ENCODE results near the gene CCNY. TPM values are rescaled to one million over a fixed set of nuclear protein-coding genes. Genes with fewer than 3 reads are reported as not detected.

The CCNY gene
- total and polyA plus RNA-seq, 2 donors (not counting 1 experiment from before 2014, with no cell fraction given), result 34.1 to 64.9 TPM

- H3K4me2 ChIP-seq (replicated peaks; ENCODE audit: low read depth, low read length, poor library complexity, severe bottlenecking), result no peak overlapping the region
- POLR2A ChIA-PET, result no interaction called here
- Mint-ChIP-seq H3K9me3 (ENCODE audit: insufficient read depth) (peaks cover 33% of the 10 kb centered on the region), H3K27me3 (no peaks in the 10 kb centered on the region), H3K4me1 (peaks cover 10% of the 10 kb centered on the region), H3K27ac (no peak overlapping the region), H3K4me3 (no peak overlapping the region)
- no peak overlapping the region for H3K9ac ChIP-seq (ENCODE audit: low read length)
- no peak overlapping the region for H3K4me3 ChIP-seq (ENCODE audit: control extremely low read depth in 1 of 5, extremely low read depth in 1 of 5, insufficient read depth in 1 of 5, low read depth in 2 of 5, low read length in 4 of 5)
- no peak overlapping the region for H3K27ac ChIP-seq (ENCODE audit: low read length in 2 of 2)
- no peak overlapping the region for H2AFZ ChIP-seq (ENCODE audit: insufficient read depth, low read depth, low read length, poor library complexity, severe bottlenecking)
- no peaks in the 10 kb centered on the region for H3K27me3 ChIP-seq (replicated peaks in 1 of 4; ENCODE audit: control extremely low read depth in 1 of 4, control insufficient read depth in 3 of 4, insufficient read depth in 4 of 4, low read length in 3 of 4)
- TF ChIP-seq CTCF (IDR thresholded peaks at IDR 0.05), result no peak
- TF ChIP-seq EZH2 (IDR thresholded peaks at IDR 0.05; ENCODE audit: borderline replicate concordance, insufficient read depth, low read depth, low read length, poor library complexity, severe bottlenecking), result no peak
- H3K36me3 ChIP-seq (replicated peaks in 1 of 2; ENCODE audit: control extremely low read depth in 1 of 2, control insufficient read depth in 1 of 2, extremely low read depth in 1 of 2, insufficient read depth in 2 of 2, low read length in 1 of 2), result peaks cover 0 to 7% of the 10 kb centered on the region in 2 experiments
- peaks cover 89% of the 10 kb centered on the region for H3K79me2 ChIP-seq (ENCODE audit: control insufficient read depth, insufficient read depth, low read length)
- DNase-seq, result no peak
- WGBS (ENCODE audit: insufficient coverage), result no CpG with 5 or more reads among the region's 3 CpGs
- H3K9me3 ChIP-seq (ENCODE audit: control extremely low read depth in 1 of 3, control insufficient read depth in 2 of 3, insufficient read depth in 1 of 3, low read length in 2 of 3), result peaks cover 17 to 57% (median 52%) of the 10 kb centered on the region in 3 donors
- intact Hi-C loops (cut with micrococcal nuclease), result no loop called here
- ATAC-seq (ENCODE audit: low read depth), result no peak
- H3K4me1 ChIP-seq (ENCODE audit: control insufficient read depth in 2 of 2, insufficient read depth in 2 of 2, low read length in 2 of 2), result no peaks in the 10 kb centered on the region
- CTCF ChIA-PET, result no interaction called here
- H4K20me1 ChIP-seq (ENCODE audit: control insufficient read depth, insufficient read depth, low read length, poor library complexity, severe bottlenecking), result peaks cover 23% of the 10 kb centered on the region
These were observed 102.6 kb downstream of the CCNY start for GRCh38 chr10:35438718-35439571.

- CTCF ChIA-PET, result no interaction called here
- Histone ChIP-seq H3K9ac (ENCODE audit: low read length) (no peak overlapping the region), H3K9me3 (ENCODE audit: control extremely low read depth in 1 of 3, control insufficient read depth in 2 of 3, insufficient read depth in 1 of 3, low read length in 2 of 3) (peaks cover 21 to 68% (median 62%) of the 10 kb centered on the region in 3 donors), H3K36me3 (replicated peaks in 1 of 2; ENCODE audit: control extremely low read depth in 1 of 2, control insufficient read depth in 1 of 2, extremely low read depth in 1 of 2, insufficient read depth in 2 of 2, low read length in 1 of 2) (peaks cover 0 to 2% of the 10 kb centered on the region in 2 experiments), H3K27ac (ENCODE audit: low read length in 2 of 2) (no peak overlapping the region), H3K79me2 (ENCODE audit: control insufficient read depth, insufficient read depth, low read length) (peaks cover 90% of the 10 kb centered on the region), H4K20me1 (ENCODE audit: control insufficient read depth, insufficient read depth, low read length, poor library complexity, severe bottlenecking) (peaks cover 25% of the 10 kb centered on the region), H3K4me1 (ENCODE audit: control insufficient read depth in 2 of 2, insufficient read depth in 2 of 2, low read length in 2 of 2) (no peaks in the 10 kb centered on the region), H2AFZ (ENCODE audit: insufficient read depth, low read depth, low read length, poor library complexity, severe bottlenecking) (no peak overlapping the region), H3K27me3 (replicated peaks in 1 of 4; ENCODE audit: control extremely low read depth in 1 of 4, control insufficient read depth in 3 of 4, insufficient read depth in 4 of 4, low read length in 3 of 4) (no peaks in the 10 kb centered on the region), H3K4me2 (replicated peaks; ENCODE audit: low read depth, low read length, poor library complexity, severe bottlenecking) (no peak overlapping the region), H3K4me3 (ENCODE audit: control extremely low read depth in 1 of 5, extremely low read depth in 1 of 5, insufficient read depth in 1 of 5, low read depth in 2 of 5, low read length in 4 of 5) (no peak overlapping the region)
- H3K9me3 Mint-ChIP-seq (ENCODE audit: insufficient read depth), result peaks cover 37% of the 10 kb centered on the region
- intact Hi-C loops (cut with micrococcal nuclease), result no loop called here
- no peaks in the 10 kb centered on the region for H3K27me3 Mint-ChIP-seq
- peaks cover 5% of the 10 kb centered on the region for H3K4me1 Mint-ChIP-seq
- H3K4me3 Mint-ChIP-seq, result no peak overlapping the region
- WGBS (ENCODE audit: insufficient coverage), result 100% methylated on average over 1 of the region's 2 CpGs
- POLR2A ChIA-PET, result no interaction called here
- DNase-seq, result no peak
- no peak overlapping the region for H3K27ac Mint-ChIP-seq
- ATAC-seq (ENCODE audit: low read depth), result no peak
- no peak for TF ChIP-seq CTCF (IDR thresholded peaks at IDR 0.05)
These were observed 103.7 kb downstream of the CCNY start for GRCh38 chr10:35440016-35440415.
